ENCODE results near the gene CCDC141. TPM values are rescaled to one million over a fixed set of nuclear protein-coding genes. Genes with fewer than 3 reads are reported as not detected.
"Not testable (repeated sequence)": the region's sequence is repeated elsewhere in the genome, so short reads cannot be mapped to it uniquely, and the experiment has no call there.

Gene CCDC141
- total RNA-seq, 1 experiment from 2014 or later: 0.30 TPM

- H2AFZ ChIP-seq (ENCODE audit: low read length): no peak overlapping the region
- H3K4me2 ChIP-seq (ENCODE audit: low read depth, low read length, poor library complexity, severe bottlenecking): no peak overlapping the region
- no peak overlapping the region for H3K4me3 ChIP-seq (ENCODE audit: low read length)
- H3K27ac ChIP-seq (ENCODE audit: low read length): no peak overlapping the region
- H3K9ac ChIP-seq (ENCODE audit: low read length): no peak overlapping the region
- no peaks in the 10 kb centered on the region for H3K79me2 ChIP-seq (ENCODE audit: low read length)
- no peaks in the 10 kb centered on the region for H3K9me2 ChIP-seq (replicated peaks; ENCODE audit: insufficient read depth, low read length)
- no peaks in the 10 kb centered on the region for H3K4me1 ChIP-seq (ENCODE audit: low read length)
- no peaks in the 10 kb centered on the region for H3K27me3 ChIP-seq (ENCODE audit: low read length)
- H3K9me3 ChIP-seq (ENCODE audit: low read length): no peaks in the 10 kb centered on the region
- no peaks in the 10 kb centered on the region for H4K20me1 ChIP-seq (ENCODE audit: insufficient read depth, low read depth, low read length)
- no peak for DNase-seq
- no peaks in the 10 kb centered on the region for H3K36me3 ChIP-seq (ENCODE audit: insufficient read depth, low read length)
These were observed 50.5 kb downstream of the CCDC141 start for GRCh38 chr2:178999476-178999875.

DNA sequence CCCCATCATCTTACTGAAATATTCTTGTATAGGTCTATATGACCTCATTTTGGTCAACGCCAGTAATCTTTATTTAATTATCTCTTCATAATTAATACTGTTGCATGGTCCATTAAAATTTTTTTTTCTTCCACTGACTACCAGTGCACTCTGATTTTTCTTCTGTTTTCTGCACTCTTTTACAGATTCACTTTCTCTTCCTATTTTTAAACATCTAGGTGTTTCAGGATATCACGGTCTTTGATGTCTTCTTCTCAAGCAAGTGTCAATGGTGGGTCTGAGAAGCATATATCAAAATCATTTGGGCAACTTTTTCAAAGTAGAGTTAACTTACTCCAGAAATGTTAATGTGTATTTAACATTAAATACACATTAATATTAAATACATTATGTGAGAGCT, 51.4 kb downstream of the CCDC141 start:
- H2AFZ ChIP-seq (ENCODE audit: low read length): no peak overlapping the region
- H3K27ac ChIP-seq (ENCODE audit: low read length): no peak overlapping the region
- no peak overlapping the region for H3K4me2 ChIP-seq (ENCODE audit: low read depth, low read length, poor library complexity, severe bottlenecking)
- no peaks in the 10 kb centered on the region for H3K27me3 ChIP-seq (ENCODE audit: low read length)
- H3K79me2 ChIP-seq (ENCODE audit: low read length): no peaks in the 10 kb centered on the region
- no peaks in the 10 kb centered on the region for H3K36me3 ChIP-seq (ENCODE audit: insufficient read depth, low read length)
- H3K4me1 ChIP-seq (ENCODE audit: low read length): no peaks in the 10 kb centered on the region
- DNase-seq: no peak
- H3K4me3 ChIP-seq (ENCODE audit: low read length): no peak overlapping the region
- no peaks in the 10 kb centered on the region for H4K20me1 ChIP-seq (ENCODE audit: insufficient read depth, low read depth, low read length)
- H3K9me3 ChIP-seq (ENCODE audit: low read length): no peaks in the 10 kb centered on the region
- H3K9ac ChIP-seq (ENCODE audit: low read length): no peak overlapping the region
- no peaks in the 10 kb centered on the region for H3K9me2 ChIP-seq (replicated peaks; ENCODE audit: insufficient read depth, low read length)

GRCh38 chr2:178997477-178997876, 52.5 kb downstream of the CCDC141 start:
- Histone ChIP-seq H4K20me1 (ENCODE audit: insufficient read depth, low read depth, low read length) (no peaks in the 10 kb centered on the region), H3K27me3 (ENCODE audit: low read length) (no peaks in the 10 kb centered on the region), H3K36me3 (ENCODE audit: insufficient read depth, low read length) (no peaks in the 10 kb centered on the region), H2AFZ (ENCODE audit: low read length) (no peak overlapping the region), H3K4me1 (ENCODE audit: low read length) (no peaks in the 10 kb centered on the region), H3K4me3 (ENCODE audit: low read length) (no peak overlapping the region), H3K9me2 (replicated peaks; ENCODE audit: insufficient read depth, low read length) (no peaks in the 10 kb centered on the region), H3K9ac (ENCODE audit: low read length) (no peak overlapping the region), H3K27ac (ENCODE audit: low read length) (no peak overlapping the region), H3K4me2 (ENCODE audit: low read depth, low read length, poor library complexity, severe bottlenecking) (no peak overlapping the region), H3K9me3 (ENCODE audit: low read length) (no peaks in the 10 kb centered on the region), H3K79me2 (ENCODE audit: low read length) (no peaks in the 10 kb centered on the region)
- no peak for DNase-seq

- no peak overlapping the region for H3K27ac ChIP-seq (ENCODE audit: low read length)
- H2AFZ ChIP-seq (ENCODE audit: low read length): no peak overlapping the region
These were observed 52.9 kb downstream of the CCDC141 start for GRCh38 chr2:178997067-178997466.

GRCh38 chr2:178994264-178994663, 55.7 kb downstream of the CCDC141 start:
- H3K36me3 ChIP-seq (ENCODE audit: insufficient read depth, low read length): no peaks in the 10 kb centered on the region
- H3K79me2 ChIP-seq (ENCODE audit: low read length): no peaks in the 10 kb centered on the region
- H4K20me1 ChIP-seq (ENCODE audit: insufficient read depth, low read depth, low read length): no peaks in the 10 kb centered on the region
- H2AFZ ChIP-seq (ENCODE audit: low read length): no peak overlapping the region
- no peaks in the 10 kb centered on the region for H3K4me1 ChIP-seq (ENCODE audit: low read length)
- H3K9ac ChIP-seq (ENCODE audit: low read length): no peak overlapping the region
- DNase-seq: no peak
- H3K9me2 ChIP-seq (replicated peaks; ENCODE audit: insufficient read depth, low read length): no peaks in the 10 kb centered on the region
- H3K4me3 ChIP-seq (ENCODE audit: low read length): no peak overlapping the region
- no peaks in the 10 kb centered on the region for H3K9me3 ChIP-seq (ENCODE audit: low read length)
- no peak overlapping the region for H3K27ac ChIP-seq (ENCODE audit: low read length)
- H3K4me2 ChIP-seq (ENCODE audit: low read depth, low read length, poor library complexity, severe bottlenecking): no peak overlapping the region
- H3K27me3 ChIP-seq (ENCODE audit: low read length): no peaks in the 10 kb centered on the region

More at GRCh38 chr2:178997067-178997466, 52.9 kb downstream of the CCDC141 start:
- Histone ChIP-seq H4K20me1 (ENCODE audit: insufficient read depth, low read depth, low read length) (no peaks in the 10 kb centered on the region), H3K4me1 (ENCODE audit: low read length) (no peaks in the 10 kb centered on the region), H3K27me3 (ENCODE audit: low read length) (no peaks in the 10 kb centered on the region), H3K79me2 (ENCODE audit: low read length) (no peaks in the 10 kb centered on the region), H3K9me3 (ENCODE audit: low read length) (no peaks in the 10 kb centered on the region), H3K36me3 (ENCODE audit: insufficient read depth, low read length) (no peaks in the 10 kb centered on the region), H3K9ac (ENCODE audit: low read length) (no peak overlapping the region), H3K4me2 (ENCODE audit: low read depth, low read length, poor library complexity, severe bottlenecking) (no peak overlapping the region), H3K4me3 (ENCODE audit: low read length) (no peak overlapping the region), H3K9me2 (replicated peaks; ENCODE audit: insufficient read depth, low read length) (no peaks in the 10 kb centered on the region)
- DNase-seq: no peak

- H3K4me2 ChIP-seq (ENCODE audit: low read depth, low read length, poor library complexity, severe bottlenecking): no peak overlapping the region
- H3K4me3 ChIP-seq (ENCODE audit: low read length): no peak overlapping the region
- H3K27me3 ChIP-seq (ENCODE audit: low read length): no peaks in the 10 kb centered on the region
- no peaks in the 10 kb centered on the region for H3K36me3 ChIP-seq (ENCODE audit: insufficient read depth, low read length)
- H3K9me2 ChIP-seq (replicated peaks; ENCODE audit: insufficient read depth, low read length): no peaks in the 10 kb centered on the region
- H3K79me2 ChIP-seq (ENCODE audit: low read length): no peaks in the 10 kb centered on the region
- H2AFZ ChIP-seq (ENCODE audit: low read length): no peak overlapping the region
- H4K20me1 ChIP-seq (ENCODE audit: insufficient read depth, low read depth, low read length): no peaks in the 10 kb centered on the region
- H3K9ac ChIP-seq (ENCODE audit: low read length): no peak overlapping the region
- DNase-seq: no peak
- no peaks in the 10 kb centered on the region for H3K4me1 ChIP-seq (ENCODE audit: low read length)
- H3K27ac ChIP-seq (ENCODE audit: low read length): no peak overlapping the region
- H3K9me3 ChIP-seq (ENCODE audit: low read length): no peaks in the 10 kb centered on the region
These were observed 56.1 kb downstream of the CCDC141 start for GRCh38 chr2:178993788-178994187.

GRCh38 chr2:178992719-178993118, 57.2 kb downstream of the CCDC141 start:
- H4K20me1 ChIP-seq (ENCODE audit: insufficient read depth, low read depth, low read length); H3K27ac ChIP-seq (ENCODE audit: low read length); H3K27me3 ChIP-seq (ENCODE audit: low read length); H3K9ac ChIP-seq (ENCODE audit: low read length); H3K4me3 ChIP-seq (ENCODE audit: low read length); H3K4me1 ChIP-seq (ENCODE audit: low read length); H3K79me2 ChIP-seq (ENCODE audit: low read length); H2AFZ ChIP-seq (ENCODE audit: low read length); H3K36me3 ChIP-seq (ENCODE audit: insufficient read depth, low read length); H3K9me2 ChIP-seq (replicated peaks; ENCODE audit: insufficient read depth, low read length); H3K4me2 ChIP-seq (ENCODE audit: low read depth, low read length, poor library complexity, severe bottlenecking); H3K9me3 ChIP-seq (ENCODE audit: low read length): not testable (repeated sequence)
- DNase-seq: peak; percentile 43

DNA sequence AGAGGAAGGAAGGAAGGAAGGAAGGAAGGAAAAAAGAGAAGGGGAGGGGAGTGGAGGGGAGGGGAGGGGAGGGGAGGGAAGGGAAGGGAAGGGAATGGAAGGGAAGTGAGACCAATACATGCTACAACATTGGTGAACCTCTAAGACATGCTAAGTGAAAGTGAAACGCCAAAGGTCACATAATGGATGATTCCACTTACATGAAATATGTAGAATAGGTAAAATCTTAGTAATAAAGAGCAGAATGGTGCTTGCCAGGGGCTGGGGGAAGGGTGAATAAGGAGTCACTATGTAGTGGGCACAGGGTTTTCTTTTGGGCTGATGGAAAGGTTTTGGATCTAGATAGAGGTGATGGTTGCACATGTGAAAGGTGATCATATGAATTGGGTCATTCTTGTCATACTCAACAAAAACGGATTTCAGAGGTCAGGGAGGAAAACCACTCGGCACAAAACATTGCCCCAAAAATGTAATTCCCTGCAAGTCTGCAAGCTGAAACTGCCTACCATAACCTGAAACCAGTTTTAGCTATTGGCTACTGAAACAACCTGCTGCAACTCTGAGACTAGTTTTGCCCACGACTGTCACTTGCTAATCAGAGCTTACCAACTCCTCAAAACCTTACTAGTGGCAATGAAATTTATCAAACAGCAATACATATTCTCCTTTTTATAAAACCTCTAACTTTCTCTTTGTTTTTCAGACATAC, 59.2 kb downstream of the CCDC141 start:
- no peaks in the 10 kb centered on the region for H3K79me2 ChIP-seq (ENCODE audit: low read length)
- no peaks in the 10 kb centered on the region for H4K20me1 ChIP-seq (ENCODE audit: insufficient read depth, low read depth, low read length)
- DNase-seq: no peak
- no peaks in the 10 kb centered on the region for H3K9me2 ChIP-seq (replicated peaks; ENCODE audit: insufficient read depth, low read length)
- no peak overlapping the region for H2AFZ ChIP-seq (ENCODE audit: low read length)
- H3K4me2 ChIP-seq (ENCODE audit: low read depth, low read length, poor library complexity, severe bottlenecking): no peak overlapping the region
- no peaks in the 10 kb centered on the region for H3K36me3 ChIP-seq (ENCODE audit: insufficient read depth, low read length)
- H3K4me3 ChIP-seq (ENCODE audit: low read length): no peak overlapping the region
- no peaks in the 10 kb centered on the region for H3K27me3 ChIP-seq (ENCODE audit: low read length)
- H3K27ac ChIP-seq (ENCODE audit: low read length): no peak overlapping the region
- H3K9me3 ChIP-seq (ENCODE audit: low read length): no peaks in the 10 kb centered on the region
- H3K9ac ChIP-seq (ENCODE audit: low read length): no peak overlapping the region
- H3K4me1 ChIP-seq (ENCODE audit: low read length): no peaks in the 10 kb centered on the region

Measured in Karpas-422 (cell line).